VCaP (cell line): ENCODE results near the gene KCNIP2.

Source experiments
- H3K27ac ChIP-seq: fragments of 450-650 bp; 2 replicates; pipeline ENCODE4 v1.5.1; 2017
- TF ChIP-seq, protein P1 (sequence below): fragments of 450-650 bp; conservative IDR thresholded peaks from 2 replicates; pipeline ENCODE4 v1.5.1; 2017; ENCODE audit warnings: mild to moderate bottlenecking, moderate library complexity

KCNIP2 gene

DNA sequence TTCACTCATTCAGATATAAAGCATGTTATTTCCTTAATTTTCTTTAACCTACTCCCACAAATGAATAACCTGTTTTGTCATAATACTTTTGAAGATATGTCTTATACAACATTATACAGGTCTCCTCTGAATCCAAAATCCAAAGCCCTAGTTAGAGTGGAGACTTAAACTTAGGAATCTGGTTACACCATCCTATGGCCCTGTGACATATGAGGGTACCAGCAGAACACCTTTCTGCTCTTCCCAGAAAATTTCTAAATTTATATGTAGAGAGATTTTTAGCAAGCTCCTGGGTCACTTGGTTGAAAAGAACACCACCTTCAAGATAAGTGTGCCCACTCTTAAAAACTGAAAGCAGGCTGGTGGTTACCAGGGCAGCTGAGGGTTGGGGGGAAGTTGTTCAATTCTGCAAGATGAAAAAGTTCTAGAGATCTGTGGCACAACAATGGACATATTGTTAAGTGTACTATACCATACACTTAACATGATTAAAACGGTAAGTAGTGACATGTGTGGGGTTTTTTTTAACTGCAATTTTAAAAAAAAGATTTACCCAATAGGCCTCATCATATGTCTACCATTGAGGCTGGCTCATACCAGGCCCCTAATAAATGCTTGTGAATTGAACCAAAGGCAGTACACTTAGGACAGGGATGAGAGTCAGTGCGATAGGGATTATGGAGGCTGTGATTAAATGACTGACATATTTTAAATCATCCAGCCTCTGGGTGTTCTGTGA, 37.6 kb upstream of the KCNIP2 start:
- TF ChIP-seq, protein P1, sequence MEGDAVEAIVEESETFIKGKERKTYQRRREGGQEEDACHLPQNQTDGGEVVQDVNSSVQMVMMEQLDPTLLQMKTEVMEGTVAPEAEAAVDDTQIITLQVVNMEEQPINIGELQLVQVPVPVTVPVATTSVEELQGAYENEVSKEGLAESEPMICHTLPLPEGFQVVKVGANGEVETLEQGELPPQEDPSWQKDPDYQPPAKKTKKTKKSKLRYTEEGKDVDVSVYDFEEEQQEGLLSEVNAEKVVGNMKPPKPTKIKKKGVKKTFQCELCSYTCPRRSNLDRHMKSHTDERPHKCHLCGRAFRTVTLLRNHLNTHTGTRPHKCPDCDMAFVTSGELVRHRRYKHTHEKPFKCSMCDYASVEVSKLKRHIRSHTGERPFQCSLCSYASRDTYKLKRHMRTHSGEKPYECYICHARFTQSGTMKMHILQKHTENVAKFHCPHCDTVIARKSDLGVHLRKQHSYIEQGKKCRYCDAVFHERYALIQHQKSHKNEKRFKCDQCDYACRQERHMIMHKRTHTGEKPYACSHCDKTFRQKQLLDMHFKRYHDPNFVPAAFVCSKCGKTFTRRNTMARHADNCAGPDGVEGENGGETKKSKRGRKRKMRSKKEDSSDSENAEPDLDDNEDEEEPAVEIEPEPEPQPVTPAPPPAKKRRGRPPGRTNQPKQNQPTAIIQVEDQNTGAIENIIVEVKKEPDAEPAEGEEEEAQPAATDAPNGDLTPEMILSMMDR, result no peak

DNA sequence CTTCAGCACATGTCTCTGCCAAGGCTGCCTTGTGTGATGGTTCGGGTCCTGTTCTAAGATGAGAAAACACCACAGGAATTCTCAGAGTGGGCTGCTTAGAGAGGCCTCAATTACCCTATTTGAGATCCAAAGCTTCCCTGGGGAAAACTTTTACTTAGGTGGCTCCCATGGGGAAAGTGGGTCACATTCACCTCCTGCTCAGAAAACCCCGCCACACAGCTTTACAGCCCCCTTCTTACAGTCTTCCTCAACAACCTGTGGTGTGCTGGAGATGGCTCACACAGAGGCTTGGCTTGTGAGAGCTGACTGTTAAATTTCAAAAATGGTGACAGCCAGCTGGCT, 36.6 kb upstream of the KCNIP2 start:
- TF ChIP-seq, protein P1, result no peak
- H3K27ac ChIP-seq, result no peak overlapping the region

More for the DNA sequence above, 37.6 kb upstream of the KCNIP2 start:
- no peak overlapping the region for H3K27ac ChIP-seq

DNA sequence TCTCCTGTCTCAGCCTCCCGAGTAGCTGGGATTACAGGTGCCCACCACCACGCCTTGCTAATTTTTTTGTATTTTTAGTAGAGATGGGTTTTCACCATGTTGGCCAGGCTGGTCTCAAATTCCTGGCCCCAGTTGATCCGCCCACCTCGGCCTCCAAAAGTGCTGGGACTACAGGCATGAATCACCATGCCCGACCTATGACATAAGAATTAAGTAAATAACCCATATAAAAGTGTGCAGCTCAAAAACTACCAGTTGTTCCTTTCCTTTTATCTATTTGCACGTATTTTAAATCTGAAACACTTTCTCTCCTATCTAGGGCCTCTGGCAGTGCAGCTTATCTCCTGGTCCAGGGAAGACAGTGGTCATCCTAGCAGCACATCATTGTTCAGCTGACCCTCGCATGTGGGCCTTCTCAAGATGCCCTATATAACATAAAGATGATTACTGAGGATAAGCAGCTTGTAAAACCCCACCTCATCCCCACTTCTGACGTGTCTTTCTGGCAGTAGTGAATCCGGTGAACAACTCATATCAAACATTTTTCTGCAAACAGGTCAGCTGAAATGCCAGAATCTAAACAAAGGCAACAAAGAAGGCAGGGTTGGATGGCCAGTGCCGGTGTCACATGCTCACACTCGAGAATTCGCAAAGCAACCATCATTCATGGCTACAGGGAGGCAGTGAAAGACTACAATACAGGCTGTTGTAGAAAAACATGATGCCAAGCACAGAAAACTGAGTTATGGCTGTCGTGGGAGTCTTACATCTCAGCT, 36.0 kb upstream of the KCNIP2 start:
- TF ChIP-seq, protein P1, result no peak
- no peak overlapping the region for H3K27ac ChIP-seq

DNA sequence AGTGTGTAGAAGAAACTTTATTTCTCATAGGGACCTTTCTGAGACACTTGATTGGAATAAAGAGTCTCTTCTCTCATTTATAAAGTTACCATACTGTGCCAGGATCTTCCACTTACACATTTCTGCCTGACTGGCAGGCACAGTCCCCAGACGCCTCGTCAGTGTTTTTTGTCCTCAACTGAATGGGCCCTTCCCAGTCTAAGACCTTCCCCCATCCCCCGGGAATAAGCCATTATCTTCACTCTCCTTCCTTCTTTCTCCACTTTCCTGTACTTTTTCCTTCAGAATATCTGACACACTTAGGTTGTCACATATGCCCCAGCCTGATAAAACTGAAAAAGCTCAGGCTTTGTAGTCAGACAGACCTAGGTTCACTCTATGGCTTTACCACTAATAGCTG, 35.3 kb upstream of the KCNIP2 start:
- TF ChIP-seq, protein P1, result no peak
- no peak overlapping the region for H3K27ac ChIP-seq

DNA sequence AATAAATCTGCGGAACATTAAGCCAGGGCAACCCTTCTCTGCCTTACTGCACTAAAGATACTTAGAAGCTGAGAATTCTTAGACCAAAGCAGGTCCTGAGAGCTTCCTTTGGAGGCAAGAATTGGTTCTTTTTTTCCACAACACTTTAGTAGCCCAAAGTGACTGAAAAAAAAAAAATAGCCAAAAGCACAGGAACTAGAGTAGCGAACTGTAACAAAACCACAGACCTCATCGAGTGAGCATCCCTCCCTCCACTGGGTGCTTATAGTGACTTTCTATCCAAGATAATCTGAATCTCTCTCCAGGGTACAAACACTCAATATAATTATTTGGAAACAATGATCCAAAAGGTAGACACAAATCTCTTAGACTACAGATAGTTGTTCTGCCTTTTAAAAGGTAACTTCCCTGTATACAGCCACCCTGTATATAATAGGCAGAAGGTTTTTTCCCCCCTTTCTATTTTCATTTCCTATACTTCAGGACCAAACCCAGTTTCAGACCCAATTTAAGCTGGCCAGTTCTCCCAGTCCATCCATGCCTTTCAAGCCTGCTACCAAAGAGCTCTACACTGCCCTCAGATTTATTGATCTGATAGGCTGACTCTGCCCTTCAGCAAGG, 31.6 kb upstream of the KCNIP2 start:
- H3K27ac ChIP-seq, result no peak overlapping the region
- TF ChIP-seq, protein P1, result no peak

DNA sequence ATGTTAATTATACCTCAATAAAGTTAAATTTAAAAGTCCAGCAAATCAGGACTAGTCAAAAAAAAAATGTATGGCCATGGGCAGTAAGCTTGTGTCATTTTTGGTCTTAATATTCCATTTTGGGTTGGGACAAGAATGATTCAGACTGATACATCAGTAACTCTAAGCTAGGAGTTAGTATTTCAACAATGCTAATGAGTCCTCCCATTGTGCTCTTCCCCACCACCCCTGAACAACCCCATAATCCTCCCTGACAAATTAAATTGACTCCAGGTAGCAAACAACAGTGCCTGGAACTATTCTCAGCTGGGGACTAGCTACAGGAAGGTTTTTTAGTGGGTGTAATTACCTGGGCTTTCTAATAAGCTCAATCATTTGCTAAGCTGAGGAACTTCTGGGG, 30.7 kb upstream of the KCNIP2 start:
- TF ChIP-seq, protein P1, result no peak
- no peak overlapping the region for H3K27ac ChIP-seq

DNA sequence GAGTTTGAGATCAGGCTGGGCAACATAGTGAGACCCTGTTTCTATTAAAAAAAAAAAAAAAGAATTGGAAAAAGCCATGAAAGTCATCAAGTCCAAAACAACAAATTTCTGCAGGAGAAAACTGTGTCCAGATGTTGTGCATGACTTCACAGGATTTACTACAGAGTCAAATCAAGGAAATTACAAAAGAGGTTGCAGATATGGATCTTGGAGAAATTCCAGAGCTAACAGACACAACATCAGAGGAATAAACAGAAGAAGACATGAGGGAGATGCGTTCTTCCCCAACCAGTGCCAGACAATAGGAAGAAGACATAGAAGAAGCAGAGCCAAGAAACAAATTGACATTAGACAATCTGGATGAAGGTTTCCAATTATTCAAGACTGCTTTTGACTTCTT, 24.3 kb upstream of the KCNIP2 start:
- TF ChIP-seq, protein P1, result no peak
- H3K27ac ChIP-seq, result peak overlapping the region; percentile 33; the same call in 1 of the 2 replicates
